ENCODE data around the gene TUFT1.
"Not testable (repeated sequence)": the region's sequence is repeated elsewhere in the genome, so short reads cannot be mapped to it uniquely, and the experiment has no call there.

TUFT1 gene

GRCh38 chr1:151581451-151581850, 41.3 kb downstream of the TUFT1 start:
- no peak for DNase-seq (ENCODE audit: low read depth)

GRCh38 chr1:151581921-151582320, 41.8 kb downstream of the TUFT1 start:
- no peak for DNase-seq (ENCODE audit: low read depth)

- DNase-seq (ENCODE audit: low read depth), result no peak
Measured at GRCh38 chr1:151583796-151584195, 43.7 kb downstream of the TUFT1 start.

GRCh38 chr1:151584278-151584677, 44.2 kb downstream of the TUFT1 start:
- DNase-seq (ENCODE audit: low read depth), result no peak

- no peak for DNase-seq (ENCODE audit: low read depth)
Measured at GRCh38 chr1:151584780-151585179, 44.7 kb downstream of the TUFT1 start.

GRCh38 chr1:151585622-151586021, 45.5 kb downstream of the TUFT1 start:
- DNase-seq (ENCODE audit: low read depth), result no peak

- DNase-seq (ENCODE audit: low read depth), result no peak
Measured at GRCh38 chr1:151590961-151591360, 50.9 kb downstream of the TUFT1 start.

- DNase-seq (ENCODE audit: low read depth), result no peak
Measured at GRCh38 chr1:151593730-151594129, 53.6 kb downstream of the TUFT1 start.

GRCh38 chr1:151594143-151594625, 54.1 kb downstream of the TUFT1 start:
- DNase-seq (ENCODE audit: low read depth), result peak; percentile 66

- no peak for DNase-seq (ENCODE audit: low read depth)
Measured at GRCh38 chr1:151596166-151596953, 56.3 kb downstream of the TUFT1 start.

- not testable (repeated sequence) for DNase-seq (ENCODE audit: low read depth)
Measured at GRCh38 chr1:151602550-151602949, 62.4 kb downstream of the TUFT1 start.

- no peak for DNase-seq (ENCODE audit: low read depth)
Measured at GRCh38 chr1:151604291-151604690, 64.2 kb downstream of the TUFT1 start.

- DNase-seq (ENCODE audit: low read depth), result no peak
Measured at GRCh38 chr1:151606384-151606783, 66.3 kb downstream of the TUFT1 start.

- DNase-seq (ENCODE audit: low read depth), result no peak
Measured at GRCh38 chr1:151606857-151607256, 66.7 kb downstream of the TUFT1 start.

- DNase-seq (ENCODE audit: low read depth), result no peak
Measured at GRCh38 chr1:151610142-151610541, 70.0 kb downstream of the TUFT1 start.

GRCh38 chr1:151611288-151611790, 71.2 kb downstream of the TUFT1 start:
- DNase-seq (ENCODE audit: low read depth), result no peak

GRCh38 chr1:151611832-151612500, 71.9 kb downstream of the TUFT1 start, which contains the start of gene SNX27:
Gene SNX27 (plus strand): TSS chr1:151612050. CDS start chr1:151612202, 152 bp downstream.
- DNase-seq (ENCODE audit: low read depth), result peak; percentile 79

- DNase-seq (ENCODE audit: low read depth), result no peak
Measured at GRCh38 chr1:151612501-151613281, 72.6 kb downstream of the TUFT1 start.

- no peak for DNase-seq (ENCODE audit: low read depth)
Measured at GRCh38 chr1:151613282-151613780, 73.2 kb downstream of the TUFT1 start.

- DNase-seq (ENCODE audit: low read depth), result no peak
Measured at GRCh38 chr1:151615711-151616504, 75.8 kb downstream of the TUFT1 start.

- no peak for DNase-seq (ENCODE audit: low read depth)
Measured at GRCh38 chr1:151616505-151616849, 76.4 kb downstream of the TUFT1 start.

All from stimulated activated CD8-positive, alpha-beta memory T cell treated with anti-CD3 and anti-CD28 coated beads, Interleukin-12 subunit alpha, Interleukin-12 subunit beta, amount 100 ng/mL, for 4 hours (primary cell).